ENCODE results near the gene CYP4A22. TPM values are rescaled to one million over a fixed set of nuclear protein-coding genes. Genes with fewer than 3 reads are reported as not detected.
A peak's percentile ranks its signal among the peaks of the same experiment; 100 is the strongest.

CYP4A22 gene
- total and polyA plus RNA-seq, 9 donors: 0.07 to 0.20 (median 0.14) TPM; not detected in 6

- Histone ChIP-seq H3K27ac (ENCODE audit: low read length) (no peak overlapping the region), H3K27me3 (ENCODE audit: control insufficient read depth, insufficient read depth, low read length) (peaks cover 18% of the 10 kb centered on the region), H3K36me3 (ENCODE audit: control insufficient read depth, insufficient read depth, low read length) (no peaks in the 10 kb centered on the region), H3K9me3 (replicated peaks; ENCODE audit: control insufficient read depth, low read depth, low read length) (no peaks in the 10 kb centered on the region), H3K4me1 (ENCODE audit: control insufficient read depth, insufficient read depth, low read length) (peaks cover 21% of the 10 kb centered on the region), H3K4me3 (ENCODE audit: low read length) (peak overlapping the region; percentile 32)
- WGBS (ENCODE audit: insufficient coverage): 3% methylated on average over 20 of the region's 30 CpGs
- DNase-seq: peak; percentile 97
Observed at GRCh38 chr1:47179017-47179987, 42.1 kb downstream of the CYP4A22 start.

DNA sequence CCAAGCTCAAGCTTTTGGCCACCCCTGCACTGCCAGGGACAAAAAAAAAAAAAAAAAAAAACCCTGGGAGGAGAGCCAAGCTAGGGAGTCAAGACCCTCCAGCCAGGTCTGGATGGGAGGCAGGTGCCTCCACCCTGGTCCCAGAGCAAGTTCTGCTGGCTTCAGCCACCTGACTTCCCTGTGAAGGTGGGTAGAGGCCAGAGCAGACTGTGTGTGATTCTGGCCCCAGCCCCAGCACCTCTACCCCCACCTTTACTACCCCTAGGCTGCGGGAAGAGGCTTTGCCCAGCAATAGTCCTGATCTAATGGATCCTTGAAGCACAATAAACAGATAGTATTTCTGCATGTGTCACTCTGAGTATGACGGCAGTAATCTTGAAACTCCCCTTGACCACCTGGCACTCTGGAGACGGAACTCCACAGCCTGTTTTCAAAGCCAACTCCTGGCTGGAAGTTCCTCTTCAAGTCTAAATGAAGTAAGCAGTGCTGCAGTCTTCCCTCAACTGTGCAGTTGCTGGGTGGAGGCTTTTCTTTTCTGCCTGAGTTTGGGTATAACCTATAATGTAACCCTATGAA lies 42.8 kb downstream of the CYP4A22 start:
- no peaks in the 10 kb centered on the region for H3K9me3 ChIP-seq (replicated peaks; ENCODE audit: control insufficient read depth, low read depth, low read length)
- DNase-seq: no peak
- no peak overlapping the region for H3K27ac ChIP-seq (ENCODE audit: low read length)
- H3K27me3 ChIP-seq (ENCODE audit: control insufficient read depth, insufficient read depth, low read length): peaks cover 22% of the 10 kb centered on the region
- H3K36me3 ChIP-seq (ENCODE audit: control insufficient read depth, insufficient read depth, low read length): no peaks in the 10 kb centered on the region
- H3K4me1 ChIP-seq (ENCODE audit: control insufficient read depth, insufficient read depth, low read length): peaks cover 21% of the 10 kb centered on the region
- WGBS (ENCODE audit: insufficient coverage): 43% methylated on average over 1 of the region's 3 CpGs
- no peak overlapping the region for H3K4me3 ChIP-seq (ENCODE audit: low read length)

GRCh38 chr1:47180603-47181094 lies 43.4 kb downstream of the CYP4A22 start:
- DNase-seq: no peak
- H3K4me3 ChIP-seq (ENCODE audit: low read length): no peak overlapping the region
- WGBS (ENCODE audit: insufficient coverage): 62% methylated on average over 2 of the region's 3 CpGs
- H3K4me1 ChIP-seq (ENCODE audit: control insufficient read depth, insufficient read depth, low read length): peaks cover 21% of the 10 kb centered on the region
- H3K27ac ChIP-seq (ENCODE audit: low read length): no peak overlapping the region
- peaks cover 23% of the 10 kb centered on the region for H3K27me3 ChIP-seq (ENCODE audit: control insufficient read depth, insufficient read depth, low read length)
- no peaks in the 10 kb centered on the region for H3K36me3 ChIP-seq (ENCODE audit: control insufficient read depth, insufficient read depth, low read length)
- no peaks in the 10 kb centered on the region for H3K9me3 ChIP-seq (replicated peaks; ENCODE audit: control insufficient read depth, low read depth, low read length)

- Histone ChIP-seq H3K27me3 (ENCODE audit: control insufficient read depth, insufficient read depth, low read length) (peaks cover 19% of the 10 kb centered on the region), H3K4me1 (ENCODE audit: control insufficient read depth, insufficient read depth, low read length) (peaks cover 21% of the 10 kb centered on the region), H3K27ac (ENCODE audit: low read length) (no peak overlapping the region), H3K9me3 (replicated peaks; ENCODE audit: control insufficient read depth, low read depth, low read length) (no peaks in the 10 kb centered on the region), H3K36me3 (ENCODE audit: control insufficient read depth, insufficient read depth, low read length) (no peaks in the 10 kb centered on the region), H3K4me3 (ENCODE audit: low read length) (no peak overlapping the region)
- DNase-seq: no peak
- 26% methylated on average over 6 of the region's 18 CpGs for WGBS (ENCODE audit: insufficient coverage)
Observed at GRCh38 chr1:47181095-47181954, 44.1 kb downstream of the CYP4A22 start.

DNA sequence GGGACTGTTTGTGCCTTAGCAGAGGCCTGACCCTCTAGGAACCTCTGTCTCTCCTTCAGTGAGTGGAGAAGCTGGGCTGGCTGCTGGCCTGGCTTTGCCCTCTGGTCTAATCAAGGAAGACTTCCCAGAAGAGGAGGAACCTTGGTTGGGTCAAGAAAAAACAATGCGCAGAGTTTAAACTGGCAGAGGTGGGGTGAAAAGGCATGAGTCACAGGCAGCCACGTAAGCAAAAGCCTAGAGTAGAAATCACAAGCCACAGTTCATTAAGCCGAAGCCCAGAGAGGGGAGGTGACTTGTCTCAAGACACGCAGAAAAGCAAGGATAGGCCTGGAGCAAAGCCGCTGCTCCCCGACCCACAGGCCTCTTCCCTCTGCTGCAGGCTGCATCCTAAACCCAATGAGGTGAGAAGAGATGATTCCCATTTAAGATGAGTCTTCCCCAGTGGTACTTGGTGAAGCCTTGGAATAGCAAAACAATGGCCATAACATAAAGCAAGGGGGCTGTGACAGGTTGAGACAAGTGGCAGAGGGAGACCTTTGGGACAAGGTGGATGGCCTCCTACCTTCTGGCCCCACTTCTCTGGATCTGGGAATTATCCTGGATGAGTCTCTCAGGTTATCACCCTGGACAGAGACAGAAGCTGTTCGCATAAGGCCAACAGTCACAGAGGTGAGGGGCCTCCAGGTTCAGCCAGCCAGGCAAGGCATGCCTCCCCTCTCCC lies 44.9 kb downstream of the CYP4A22 start:
- peaks cover 21% of the 10 kb centered on the region for H3K4me1 ChIP-seq (ENCODE audit: control insufficient read depth, insufficient read depth, low read length)
- H3K4me3 ChIP-seq (ENCODE audit: low read length): no peak overlapping the region
- no peaks in the 10 kb centered on the region for H3K36me3 ChIP-seq (ENCODE audit: control insufficient read depth, insufficient read depth, low read length)
- DNase-seq: no peak
- H3K27ac ChIP-seq (ENCODE audit: low read length): no peak overlapping the region
- peaks cover 19% of the 10 kb centered on the region for H3K27me3 ChIP-seq (ENCODE audit: control insufficient read depth, insufficient read depth, low read length)
- no peaks in the 10 kb centered on the region for H3K9me3 ChIP-seq (replicated peaks; ENCODE audit: control insufficient read depth, low read depth, low read length)
- 90% methylated on average over 4 of the region's 7 CpGs for WGBS (ENCODE audit: insufficient coverage)

DNA sequence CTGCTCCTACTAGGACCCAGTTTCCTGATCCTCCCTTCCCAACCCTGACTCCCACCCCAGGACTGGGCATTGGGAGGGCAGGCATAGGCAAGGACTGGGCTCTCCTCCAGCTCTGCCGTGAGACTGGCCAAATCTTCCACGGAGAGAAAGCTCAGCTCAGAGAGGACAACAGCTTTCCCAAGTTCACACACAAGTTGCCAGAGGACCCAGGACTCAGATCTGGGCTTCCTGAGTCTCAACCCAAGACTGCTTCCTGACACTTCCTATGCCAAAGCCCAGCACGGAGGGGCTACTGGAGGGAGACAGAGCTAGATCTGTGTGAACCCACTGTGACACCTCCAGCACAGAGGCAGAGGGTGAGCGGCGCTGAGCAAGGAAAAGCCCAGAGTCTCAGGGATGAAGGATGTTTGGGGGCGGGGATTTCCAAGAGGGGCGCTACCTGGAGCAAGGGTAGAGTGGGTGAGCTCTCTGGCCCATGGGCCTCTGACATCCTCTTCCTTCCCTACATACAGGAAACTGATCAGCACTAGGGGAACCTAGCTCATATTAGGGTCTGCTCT lies 45.5 kb downstream of the CYP4A22 start:
- no peak for DNase-seq
- H3K9me3 ChIP-seq (replicated peaks; ENCODE audit: control insufficient read depth, low read depth, low read length): no peaks in the 10 kb centered on the region
- WGBS (ENCODE audit: insufficient coverage): 0% methylated on average over 2 of the region's 7 CpGs

GRCh38 chr1:47183308-47184089 lies 46.3 kb downstream of the CYP4A22 start:
- Histone ChIP-seq H3K4me3 (ENCODE audit: low read length) (no peak overlapping the region), H3K4me1 (ENCODE audit: control insufficient read depth, insufficient read depth, low read length) (peaks cover 20% of the 10 kb centered on the region), H3K36me3 (ENCODE audit: control insufficient read depth, insufficient read depth, low read length) (no peaks in the 10 kb centered on the region), H3K27me3 (ENCODE audit: control insufficient read depth, insufficient read depth, low read length) (peaks cover 19% of the 10 kb centered on the region), H3K27ac (ENCODE audit: low read length) (no peak overlapping the region), H3K9me3 (replicated peaks; ENCODE audit: control insufficient read depth, low read depth, low read length) (no peaks in the 10 kb centered on the region)
- no peak for DNase-seq
- 62% methylated on average over 4 of the region's 11 CpGs for WGBS (ENCODE audit: insufficient coverage)

More for the DNA sequence above, 45.5 kb downstream of the CYP4A22 start:
- Histone ChIP-seq H3K4me3 (ENCODE audit: low read length) (no peak overlapping the region), H3K27me3 (ENCODE audit: control insufficient read depth, insufficient read depth, low read length) (peaks cover 19% of the 10 kb centered on the region), H3K4me1 (ENCODE audit: control insufficient read depth, insufficient read depth, low read length) (peaks cover 21% of the 10 kb centered on the region), H3K27ac (ENCODE audit: low read length) (no peak overlapping the region), H3K36me3 (ENCODE audit: control insufficient read depth, insufficient read depth, low read length) (no peaks in the 10 kb centered on the region)

- H3K36me3 ChIP-seq (ENCODE audit: control insufficient read depth, insufficient read depth, low read length): no peaks in the 10 kb centered on the region
- no peak overlapping the region for H3K4me3 ChIP-seq (ENCODE audit: low read length)
- peaks cover 19% of the 10 kb centered on the region for H3K27me3 ChIP-seq (ENCODE audit: control insufficient read depth, insufficient read depth, low read length)
- no peak for DNase-seq
- peaks cover 15% of the 10 kb centered on the region for H3K4me1 ChIP-seq (ENCODE audit: control insufficient read depth, insufficient read depth, low read length)
- no peak overlapping the region for H3K27ac ChIP-seq (ENCODE audit: low read length)
- no peaks in the 10 kb centered on the region for H3K9me3 ChIP-seq (replicated peaks; ENCODE audit: control insufficient read depth, low read depth, low read length)
- 78% methylated on average over 5 of the region's 5 CpGs for WGBS (ENCODE audit: insufficient coverage)
Observed at GRCh38 chr1:47184090-47184821, 47.0 kb downstream of the CYP4A22 start.
